HL-60/S4 treated with phorbol 12-myristate 13-acetate at 8.2 ng/mL for 4 days and 3 days (cell line): ENCODE results near the gene EIF3J.
"Not testable (repeated sequence)": the region's sequence is repeated elsewhere in the genome, so short reads cannot be mapped to it uniquely, and the experiment has no call there.

Experiments
- in situ Hi-C: fragments of 300-500 bp; cut with MboI; formaldehyde crosslinking; loops from 2 replicates; pipeline ENCODE4 v1.15.0; 2022; ENCODE audit warnings: low sequenced_read_pairs

The EIF3J gene

DNA sequence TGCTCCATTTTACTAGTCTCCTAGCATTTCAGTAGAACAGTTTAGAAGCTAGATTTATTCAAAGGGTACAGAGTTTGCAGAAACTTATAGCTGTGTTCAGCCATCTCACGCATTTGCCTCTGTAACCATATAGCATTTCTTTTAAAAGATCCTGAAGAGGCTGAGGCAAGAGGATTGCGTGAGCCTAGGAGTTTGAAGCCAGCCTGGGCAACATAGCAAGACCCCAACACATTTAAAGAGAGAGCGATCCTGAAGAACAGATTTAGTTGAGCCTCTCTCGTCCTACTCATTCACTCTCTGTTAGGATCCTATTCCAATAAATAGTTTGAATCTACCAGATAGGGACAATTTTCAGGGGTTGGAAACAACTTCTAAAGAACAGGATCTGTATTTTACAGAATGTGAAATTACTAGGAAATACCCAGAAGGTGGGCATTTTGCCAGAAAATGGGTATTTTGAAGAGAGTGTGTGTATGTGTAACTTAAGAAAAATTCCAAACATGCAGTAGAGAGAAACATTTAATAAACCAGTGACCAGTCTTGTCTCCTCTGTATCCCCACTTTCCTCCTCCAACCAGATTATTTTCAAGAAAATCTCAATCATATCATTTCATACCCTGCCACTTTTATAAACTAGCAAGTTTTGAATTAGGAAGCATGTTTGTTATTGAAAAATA is 4.5 kb downstream of the EIF3J start:
- in situ Hi-C loops: no loop called here

DNA sequence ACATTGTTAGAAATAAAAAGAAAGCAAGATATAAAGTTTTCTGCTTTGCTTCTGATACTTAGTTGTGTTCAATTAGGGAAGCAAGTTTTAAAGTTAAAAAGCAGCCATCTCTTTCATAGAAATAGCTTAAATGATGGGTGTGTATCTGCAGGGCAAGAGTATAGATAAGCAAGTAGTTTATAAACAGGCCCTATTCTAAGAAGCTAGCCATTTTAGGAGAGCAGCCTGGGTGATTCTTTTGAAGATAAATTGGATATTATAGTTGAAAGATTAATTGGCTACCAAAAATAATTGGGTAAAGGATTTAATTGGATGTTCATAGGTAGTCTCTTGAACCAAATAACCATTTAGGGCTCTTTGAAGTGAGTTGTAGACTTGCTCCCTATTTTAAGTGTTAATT is 5.6 kb downstream of the EIF3J start:
- in situ Hi-C loops: no loop called here

DNA sequence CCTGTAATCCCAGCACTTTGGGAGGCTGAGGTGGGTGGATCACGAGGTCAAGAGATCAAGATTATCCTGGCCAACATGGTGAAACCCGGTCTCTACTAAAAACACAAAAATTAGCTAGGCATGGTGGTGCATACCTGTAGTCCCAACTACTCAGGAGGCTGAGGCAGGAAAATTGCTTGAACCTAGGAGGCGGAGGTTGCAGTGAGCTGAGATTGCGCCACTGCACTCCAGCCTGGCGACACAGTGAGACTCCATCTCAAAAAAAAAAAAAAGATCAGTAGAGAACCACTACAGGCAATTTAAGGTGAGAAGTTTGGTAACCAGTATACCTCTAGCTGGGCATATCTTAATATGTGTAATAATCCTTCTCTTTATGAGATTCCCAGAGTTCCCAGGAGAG is 7.8 kb downstream of the EIF3J start:
- in situ Hi-C loops: not testable (repeated sequence)

DNA sequence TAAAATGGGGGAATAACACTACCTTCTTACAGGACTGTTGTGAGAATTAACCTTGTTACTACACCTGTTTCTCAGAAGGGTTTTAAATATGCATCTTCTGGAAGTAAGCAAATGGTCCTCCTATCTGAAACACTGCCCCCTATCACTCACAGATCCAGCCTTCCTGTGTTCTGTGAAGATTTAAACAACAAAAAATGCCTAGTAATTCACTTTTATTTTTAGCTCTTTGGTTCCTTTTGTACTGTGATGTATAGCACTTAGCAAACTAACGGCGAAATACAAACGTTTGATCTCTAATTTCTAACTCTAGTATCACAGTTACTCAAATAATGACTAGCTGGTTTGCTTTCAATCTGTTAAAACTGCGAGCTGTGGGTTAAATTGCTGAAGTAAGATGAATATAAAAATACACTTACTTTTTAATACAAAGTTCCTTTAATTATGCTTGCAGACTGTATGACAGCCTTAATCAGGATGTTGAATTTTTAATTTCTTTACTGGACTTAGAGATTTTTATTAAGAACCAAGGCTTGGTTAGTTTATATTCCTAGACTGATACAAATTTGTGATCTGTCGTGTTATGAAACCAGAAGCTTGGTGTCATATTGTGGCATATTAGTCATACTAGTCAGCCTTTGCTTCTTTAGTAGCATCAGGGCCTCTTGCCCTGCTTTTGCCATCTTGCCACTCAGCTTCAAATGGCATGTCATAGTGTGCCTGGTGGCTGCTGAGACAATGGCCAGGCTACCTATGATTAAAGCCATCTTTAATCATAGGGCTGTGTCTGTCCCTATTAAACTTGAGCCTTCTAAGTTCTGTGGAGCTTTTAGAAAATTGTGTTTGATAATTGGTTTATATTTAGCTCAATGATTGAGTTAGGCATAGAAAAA is 9.2 kb downstream of the EIF3J start:
- in situ Hi-C loops: no loop called here

DNA sequence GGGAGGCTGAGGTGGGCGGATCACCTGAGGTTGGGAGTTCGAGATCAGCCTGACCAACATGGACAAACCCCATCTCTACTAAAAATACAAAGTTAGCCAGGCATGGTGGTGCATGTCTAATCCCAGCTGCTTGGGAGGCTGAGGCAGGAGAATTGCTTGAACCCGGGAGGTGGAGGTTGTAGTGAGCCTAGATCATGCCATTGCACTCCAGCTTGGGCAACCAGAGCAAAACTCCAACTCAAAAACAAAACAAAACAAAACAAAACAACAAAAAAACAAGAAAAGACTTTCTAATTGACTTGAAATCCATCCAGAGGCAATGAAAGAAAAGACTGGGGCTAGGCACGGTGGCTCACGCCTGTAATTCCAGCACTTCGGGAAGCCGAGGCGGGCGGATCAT is 12.2 kb downstream of the EIF3J start:
- in situ Hi-C loops: not testable (repeated sequence)

DNA sequence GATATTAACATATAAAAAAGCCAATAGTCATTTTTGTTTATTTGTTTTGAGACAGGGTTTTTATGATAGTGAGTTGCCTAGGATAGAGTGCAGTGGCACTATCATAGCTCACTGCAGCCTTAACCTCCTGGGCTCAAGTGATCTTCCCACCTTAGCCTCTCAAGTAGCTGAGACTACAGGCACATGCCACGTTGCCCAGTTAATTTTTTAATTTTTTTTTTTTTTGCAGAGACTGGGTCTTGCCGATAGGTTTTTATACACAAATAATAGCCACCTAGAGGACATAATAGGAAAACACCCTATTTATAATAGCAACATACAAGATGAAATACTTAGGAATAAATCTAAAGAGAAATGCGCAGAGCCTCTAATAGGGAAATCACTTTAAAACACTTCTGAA is 13.3 kb downstream of the EIF3J start:
- in situ Hi-C loops: no loop called here

DNA sequence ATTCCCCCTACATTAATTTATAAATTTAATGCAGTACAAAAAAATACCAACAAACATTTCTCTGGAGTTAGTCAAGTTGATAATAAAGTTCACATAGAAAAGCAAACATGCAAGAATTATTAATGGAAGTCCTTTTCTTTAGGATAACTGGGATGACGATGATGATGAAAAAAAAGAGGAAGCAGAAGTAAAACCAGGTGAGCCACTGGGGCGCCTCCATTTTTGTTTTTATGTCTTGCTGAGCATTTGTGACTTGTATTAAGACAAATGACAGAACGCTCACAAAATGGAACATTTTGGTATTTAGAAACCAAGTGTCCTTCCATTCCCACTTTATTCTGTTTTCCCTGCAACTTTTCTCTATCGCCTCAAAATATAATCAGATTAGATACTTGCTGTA is 13.8 kb downstream of the EIF3J start:
- in situ Hi-C loops: no loop called here

DNA sequence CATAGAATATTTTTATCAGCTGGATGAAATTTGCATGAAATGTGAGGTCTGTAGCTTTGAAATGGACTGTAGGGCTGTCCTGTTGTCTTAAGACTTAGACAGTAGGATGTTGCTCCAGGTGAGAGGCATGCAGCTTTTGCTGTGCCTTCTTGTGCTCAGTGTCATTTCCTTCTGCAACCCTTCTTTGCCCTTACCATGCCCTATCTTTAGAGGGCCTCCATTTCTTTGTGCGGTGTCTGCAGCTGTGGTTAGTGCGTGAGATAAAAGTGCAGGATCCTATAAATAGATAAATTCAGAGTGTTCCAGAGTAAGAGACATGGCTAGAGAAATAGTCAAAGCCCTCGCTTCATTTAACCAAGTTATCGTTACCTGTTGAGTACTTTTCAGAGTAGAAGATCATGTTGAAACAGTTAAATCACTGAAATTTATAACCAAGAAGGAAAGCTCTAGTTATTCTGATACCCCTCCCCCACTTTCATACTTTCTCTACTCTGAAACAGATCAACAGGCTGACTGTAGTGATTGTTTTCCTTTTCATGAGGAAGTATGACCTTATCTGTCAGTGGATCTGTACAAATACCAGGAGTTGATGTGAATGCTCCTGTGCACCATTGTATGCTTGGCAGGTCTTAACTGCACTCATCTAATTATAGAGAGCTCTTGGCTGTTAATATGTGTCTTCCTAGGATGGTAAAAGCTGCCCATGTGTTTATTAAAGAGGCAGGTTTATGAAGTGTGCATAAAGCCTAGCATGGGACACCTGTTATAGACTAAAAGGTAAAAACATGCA is 18.2 kb downstream of the EIF3J start:
- in situ Hi-C loops: no loop called here

DNA sequence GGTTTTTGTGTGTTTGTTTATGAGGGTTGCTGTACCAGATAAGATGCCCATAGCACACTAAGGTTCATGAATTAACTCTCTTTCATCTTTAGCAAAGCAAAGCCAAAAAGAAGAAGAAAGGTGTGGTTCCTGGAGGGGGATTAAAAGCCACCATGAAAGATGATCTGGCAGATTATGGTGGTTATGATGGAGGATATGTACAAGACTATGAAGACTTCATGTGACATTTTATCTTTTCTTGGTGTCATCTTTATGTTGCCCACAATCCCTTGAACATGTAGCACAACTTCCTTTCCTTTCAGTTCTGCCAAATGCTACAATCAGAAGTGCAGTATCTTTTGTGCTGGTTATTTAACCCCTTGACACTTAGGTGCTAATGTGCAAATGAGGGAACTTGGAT is 24.0 kb downstream of the EIF3J start:
- in situ Hi-C loops: not testable (repeated sequence)

DNA sequence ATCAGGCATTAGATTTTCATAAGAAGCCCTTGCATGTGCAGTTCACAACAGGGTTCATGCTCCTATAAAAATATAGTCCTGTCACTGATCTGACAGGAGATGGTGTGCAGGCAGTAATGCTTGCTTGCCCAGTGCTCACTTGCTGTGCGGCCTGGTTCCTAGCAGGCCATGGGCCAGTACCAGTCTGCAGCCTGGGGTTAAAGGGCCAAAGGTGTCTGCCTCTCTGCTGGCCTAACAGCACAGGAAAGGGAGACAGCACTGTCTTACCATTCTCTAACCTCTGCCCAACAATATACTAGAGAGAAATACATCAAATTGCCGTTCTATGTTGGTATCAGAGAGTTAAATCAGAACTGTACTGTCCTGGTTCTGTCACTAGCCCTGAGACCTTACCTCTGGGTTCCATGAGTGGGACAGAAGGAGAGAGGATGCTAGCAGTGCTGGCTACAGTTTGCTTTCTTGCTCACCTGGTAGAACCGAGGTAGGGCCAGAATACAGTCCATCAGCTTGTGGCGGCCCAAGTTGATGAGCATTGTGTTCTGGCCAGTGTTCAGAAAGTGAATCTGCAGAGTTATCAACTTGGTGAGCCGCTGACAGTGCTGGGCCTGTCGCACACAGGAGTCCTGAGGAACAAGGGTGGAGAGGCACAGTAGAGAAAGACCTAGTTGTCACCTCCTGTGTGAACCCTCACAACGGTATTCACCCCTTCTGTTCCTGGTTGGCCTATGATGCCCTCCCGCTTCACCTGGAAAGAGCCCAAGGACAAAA is 28.6 kb downstream of the EIF3J start:
- in situ Hi-C loops: no loop called here

DNA sequence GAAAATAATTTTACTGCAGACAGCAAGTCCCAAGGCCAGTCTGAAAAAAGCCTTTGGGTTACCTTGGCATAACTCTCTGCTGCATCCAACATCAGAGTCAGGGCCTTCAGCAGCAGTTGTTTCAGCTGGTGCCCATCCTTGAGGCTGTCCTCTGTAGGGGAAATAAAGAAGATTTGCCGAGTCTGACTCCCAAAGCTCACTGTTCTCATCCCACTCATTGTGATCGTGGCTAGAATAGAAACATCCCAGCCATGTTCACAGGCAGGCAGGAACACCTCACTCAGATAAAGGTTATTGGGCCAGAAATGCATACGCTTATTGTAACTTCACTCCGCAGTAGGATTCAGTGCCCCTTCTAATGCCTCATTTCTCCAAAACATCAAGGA is 29.2 kb downstream of the EIF3J start:
- in situ Hi-C loops: no loop called here

DNA sequence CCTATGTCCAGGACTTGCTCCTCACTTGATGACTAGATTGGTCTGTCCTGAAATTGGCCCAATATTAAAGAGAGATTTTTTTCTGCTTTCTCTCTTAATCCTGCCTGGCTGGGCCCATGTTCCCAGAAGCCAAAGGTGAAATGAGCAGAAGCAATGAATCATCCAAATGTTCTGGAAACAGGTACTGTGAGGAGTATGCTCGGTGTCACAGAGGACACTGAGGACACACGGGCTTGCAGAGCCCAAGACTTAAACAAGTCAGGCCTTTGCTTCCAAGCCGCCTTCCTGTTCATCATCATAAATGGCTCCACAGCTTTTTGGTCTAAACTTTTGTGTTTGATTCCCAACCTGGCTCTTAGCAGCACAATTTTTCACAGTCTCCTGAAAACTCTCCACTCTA is 31.4 kb downstream of the EIF3J start:
- in situ Hi-C loops: no loop called here

DNA sequence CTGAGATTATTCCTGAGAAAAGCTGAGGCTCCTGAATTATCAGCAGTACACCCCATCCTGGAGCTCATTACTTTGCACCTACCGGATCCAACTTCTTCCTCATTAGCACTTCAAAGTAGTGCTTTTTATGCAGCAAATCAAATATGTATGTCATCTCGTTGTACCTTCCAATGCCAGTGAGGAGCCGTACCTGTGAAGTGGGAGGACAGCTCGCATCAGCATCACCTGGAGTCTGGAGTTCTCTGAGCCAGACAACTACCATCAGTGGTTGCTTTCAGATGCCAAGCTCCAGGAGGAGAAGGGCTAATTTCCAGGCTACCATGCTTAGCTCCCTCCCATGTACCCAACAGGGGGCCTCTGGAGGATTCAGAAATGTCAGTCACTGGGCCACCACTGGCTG is 32.4 kb downstream of the EIF3J start:
- in situ Hi-C loops: no loop called here

DNA sequence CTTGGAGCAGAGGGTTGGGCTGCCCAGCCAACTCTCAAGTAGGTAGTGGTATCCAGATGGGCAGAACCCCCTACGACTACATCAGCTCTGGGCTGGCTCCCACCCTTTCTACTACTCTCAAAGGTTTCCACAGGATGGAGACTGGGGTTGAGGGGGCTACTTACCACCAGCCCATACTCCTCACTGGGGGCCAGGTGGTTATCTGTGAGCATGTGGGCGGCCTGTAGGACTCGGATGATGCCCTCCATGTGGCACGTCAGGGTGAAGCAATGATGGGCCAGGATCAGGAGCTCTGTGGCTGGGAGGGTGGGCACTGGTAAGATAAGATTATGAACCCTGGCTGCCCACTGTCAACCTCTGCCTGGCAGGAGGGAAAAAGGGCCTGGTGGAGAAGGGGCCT is 33.4 kb downstream of the EIF3J start:
- in situ Hi-C loops: no loop called here

DNA sequence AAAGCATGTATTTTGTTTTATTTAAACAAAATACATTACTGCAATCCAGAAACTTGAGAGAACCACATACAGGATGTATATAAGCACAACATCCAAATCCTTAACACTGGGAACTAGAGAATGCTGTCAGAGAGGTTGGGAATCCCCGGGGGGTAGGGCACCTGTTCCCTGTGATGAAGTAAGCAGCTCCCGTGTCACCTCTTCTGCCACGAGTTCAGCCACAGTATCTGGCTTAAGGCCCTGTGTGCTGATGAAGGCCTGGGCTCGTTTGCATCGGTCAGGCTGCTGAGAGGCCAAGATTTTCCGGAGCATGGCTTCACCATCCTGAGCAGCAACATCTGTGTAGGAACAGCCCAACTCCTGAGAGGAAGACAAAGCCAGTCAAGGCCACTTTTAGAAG is 36.4 kb downstream of the EIF3J start:
- in situ Hi-C loops: no loop called here

DNA sequence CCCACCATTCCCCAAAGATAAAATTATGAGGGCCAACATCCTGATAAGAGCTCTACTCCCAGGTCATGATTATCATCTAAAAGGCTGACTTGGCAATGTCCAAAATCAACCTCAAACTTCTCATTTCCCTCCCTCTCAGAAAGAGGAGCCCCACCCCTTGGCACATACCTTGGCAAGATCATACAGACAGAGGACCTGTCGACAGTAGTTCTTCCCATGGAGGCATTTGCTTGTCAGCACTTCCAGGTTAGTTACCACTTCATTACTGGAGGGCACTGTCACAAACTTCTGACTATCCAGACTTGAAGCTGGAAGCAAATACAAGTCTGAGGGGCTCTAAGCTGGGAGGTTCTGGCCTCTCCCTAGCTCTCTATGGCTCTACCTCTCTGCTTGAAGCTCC is 37.8 kb downstream of the EIF3J start:
- in situ Hi-C loops: no loop called here

DNA sequence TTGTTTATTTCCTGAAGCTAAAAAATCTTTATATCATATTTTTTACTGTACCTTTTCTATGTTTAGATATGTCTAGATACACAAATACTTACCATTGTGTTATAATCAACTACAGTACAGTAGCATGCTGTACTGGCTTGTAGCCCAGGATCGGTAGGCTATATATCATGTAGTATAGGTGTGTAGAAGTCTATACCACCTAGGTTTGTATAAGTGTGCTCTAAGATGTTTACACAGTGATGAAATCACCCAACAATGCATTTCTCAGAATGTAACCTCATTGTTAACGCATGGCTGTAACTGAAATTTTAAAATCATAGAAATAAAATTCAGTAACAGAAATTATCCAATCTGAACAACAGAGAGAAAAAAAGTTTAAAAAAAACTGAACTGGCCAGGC is 43.2 kb downstream of the EIF3J start:
- in situ Hi-C loops: no loop called here

DNA sequence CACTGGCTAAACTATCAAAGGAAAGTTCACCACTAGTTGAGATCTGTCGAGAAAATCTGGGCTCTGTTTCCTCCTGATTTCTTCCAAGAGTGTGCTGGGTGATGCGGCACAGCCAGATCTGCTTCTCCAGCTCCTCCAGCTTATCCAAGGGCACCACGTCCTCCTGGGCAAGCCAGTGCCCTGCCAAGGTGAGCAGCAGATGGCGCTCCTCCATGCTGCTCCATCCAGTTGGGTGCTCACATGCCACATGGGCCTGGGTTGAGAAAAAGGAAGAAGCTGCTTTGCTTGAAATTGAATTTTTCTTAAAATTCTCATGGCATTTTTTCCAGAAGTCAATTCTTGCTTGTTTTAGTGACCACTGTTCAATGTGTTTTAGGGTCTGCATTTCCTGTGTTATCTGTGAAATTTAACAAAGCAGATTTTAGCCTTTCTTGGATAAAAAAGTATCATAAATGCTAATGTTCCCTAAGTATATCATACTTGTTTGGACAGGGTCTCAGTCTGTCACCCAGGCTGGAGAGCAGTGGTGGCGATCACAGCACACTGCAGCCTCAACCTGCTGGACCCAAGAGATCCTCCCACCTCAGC is 47.3 kb downstream of the EIF3J start:
- in situ Hi-C loops: no loop called here

DNA sequence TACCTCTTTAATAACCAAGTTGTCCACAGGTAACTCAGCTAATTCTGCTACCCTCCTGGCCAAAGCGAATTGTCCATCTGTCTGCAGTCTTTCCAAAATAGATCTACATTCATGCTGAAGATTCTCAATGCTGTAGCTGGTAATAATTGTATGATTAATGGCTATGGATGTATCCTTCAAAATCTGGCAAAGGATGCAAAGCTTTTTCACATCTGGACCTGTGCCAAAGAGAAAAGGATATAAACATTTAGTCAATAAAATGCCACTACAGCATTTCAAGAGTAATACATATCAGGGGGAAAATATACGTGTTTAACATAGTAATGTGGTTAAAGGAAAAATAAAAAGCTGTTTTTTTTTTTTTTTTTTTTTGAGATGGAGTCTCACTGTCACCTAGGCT is 48.7 kb downstream of the EIF3J start:
- in situ Hi-C loops: no loop called here

DNA sequence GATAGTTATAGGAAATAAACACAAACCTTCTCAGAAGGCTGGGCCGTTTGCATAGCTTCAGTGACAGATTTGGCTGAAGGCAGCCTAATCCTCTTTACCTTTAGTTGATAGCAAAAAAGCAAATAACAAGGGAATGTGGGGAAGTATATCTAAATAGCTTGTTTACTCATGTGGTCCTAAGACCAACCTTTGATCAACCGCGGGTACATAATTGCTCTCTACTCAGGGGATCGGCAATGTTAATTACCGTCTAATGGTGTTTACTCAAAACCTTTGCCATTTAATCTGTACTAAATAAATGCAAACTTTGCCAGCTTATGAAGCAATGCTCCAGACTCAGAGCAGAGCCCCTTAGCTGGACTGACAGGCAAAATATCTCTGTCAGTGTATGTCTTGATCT is 51.6 kb downstream of the EIF3J start:
- in situ Hi-C loops: no loop called here

DNA sequence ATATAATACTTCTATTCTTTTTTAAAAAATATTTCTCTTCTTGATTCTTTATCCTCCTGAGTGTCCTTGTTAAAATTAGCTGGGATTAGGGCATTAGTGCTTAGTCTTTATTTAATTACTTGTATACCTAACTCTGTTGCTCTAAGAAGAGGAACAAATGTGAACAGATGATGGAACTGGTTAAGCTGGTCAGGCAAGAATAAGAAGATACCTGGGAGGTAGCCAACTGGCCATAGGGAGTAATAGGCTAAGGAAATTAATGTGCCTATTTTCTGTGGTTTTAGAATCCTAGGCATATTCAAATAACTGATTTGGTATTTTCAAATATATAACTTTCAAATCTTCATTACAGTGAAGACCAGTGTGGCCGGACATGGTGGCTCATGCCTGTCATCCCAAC is 54.4 kb downstream of the EIF3J start:
- in situ Hi-C loops: no loop called here
